ENCODE data around the gene GIN1.

Gene GIN1

DNA sequence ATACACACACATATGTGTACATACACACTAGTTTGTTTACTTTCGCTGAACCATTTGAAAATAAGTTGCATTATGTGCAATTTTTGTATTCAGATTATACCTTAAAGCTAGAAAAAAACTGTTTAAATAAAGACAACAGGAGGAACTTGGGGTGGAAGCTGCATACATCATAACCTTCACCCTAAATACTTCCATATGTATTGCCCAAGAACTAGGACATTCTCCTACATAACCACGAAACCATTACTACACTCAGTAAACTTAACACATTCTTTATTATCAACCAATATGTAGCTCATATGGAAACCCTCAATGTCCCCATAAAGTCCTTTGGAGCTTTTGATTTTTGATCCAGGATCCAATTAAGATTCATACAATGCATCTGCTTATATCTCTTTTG is 83.3 kb downstream of the GIN1 start:
- no peak for DNase-seq

All from nucleus accumbens (tissue), 56 donors.